Measurements from ENCODE around the gene OR3A2.
"Not testable (repeated sequence)": the region's sequence is repeated elsewhere in the genome, so short reads cannot be mapped to it uniquely, and the experiment has no call there.

Gene OR3A2

GRCh38 chr17:3385869-3386816 is at the start of gene OR3A2:
TSS of gene OR3A2 (minus strand) at chr17:3386308.
- H3K27ac ChIP-seq: no peak within 1 kb of the TSS
- no peak for TF ChIP-seq CTCF (conservative IDR thresholded peaks at IDR 0.05)
- no peak for TF ChIP-seq ZFX (IDR thresholded peaks at IDR 0.05)

GRCh38 chr17:3433741-3434140 is 47.6 kb upstream of the OR3A2 start, which contains the start of gene OR1E2:
TSS of gene OR1E2 (minus strand) at chr17:3433841. CDS start at chr17:3433841, 0 bp downstream.
- H3K27ac ChIP-seq: no peak within 1 kb of the TSS
- TF ChIP-seq ZFX (IDR thresholded peaks at IDR 0.05) (no peak), CTCF (conservative IDR thresholded peaks at IDR 0.05) (no peak)

- not testable (repeated sequence) for H3K27ac ChIP-seq
These were observed 47.1 kb upstream of the OR3A2 start for GRCh38 chr17:3433215-3433614.

- H3K27ac ChIP-seq: no peak overlapping the region
- TF ChIP-seq ZFX (IDR thresholded peaks at IDR 0.05): no peak
- TF ChIP-seq CTCF (conservative IDR thresholded peaks at IDR 0.05): no peak
These were observed 32.1 kb upstream of the OR3A2 start for GRCh38 chr17:3418222-3418621.

GRCh38 chr17:3415610-3416009 is 29.5 kb upstream of the OR3A2 start:
- TF ChIP-seq ZFX (IDR thresholded peaks at IDR 0.05) (no peak), CTCF (conservative IDR thresholded peaks at IDR 0.05) (no peak)
- no peak overlapping the region for H3K27ac ChIP-seq

GRCh38 chr17:3412216-3412615 is 26.1 kb upstream of the OR3A2 start:
- H3K27ac ChIP-seq: not testable (repeated sequence)

GRCh38 chr17:3411070-3411469 is 25.0 kb upstream of the OR3A2 start, which contains the start of gene OR3A3:
TSS of gene OR3A3 (plus strand) at chr17:3411370.
- no peak for TF ChIP-seq CTCF (conservative IDR thresholded peaks at IDR 0.05)
- no peak for TF ChIP-seq ZFX (IDR thresholded peaks at IDR 0.05)
- H3K27ac ChIP-seq: no peak within 1 kb of the TSS

GRCh38 chr17:3403856-3404255 is 17.7 kb upstream of the OR3A2 start:
- H3K27ac ChIP-seq: not testable (repeated sequence)

GRCh38 chr17:3401786-3402185 is 15.7 kb upstream of the OR3A2 start:
- TF ChIP-seq CTCF (conservative IDR thresholded peaks at IDR 0.05): no peak
- TF ChIP-seq ZFX (IDR thresholded peaks at IDR 0.05): no peak
- no peak overlapping the region for H3K27ac ChIP-seq

Measured in C4-2B (cell line).